GM19351 (cell line): Measurements from ENCODE around the gene SCNN1A.

Experiments used
- ATAC-seq: cut with Tn5 transposase; IDR thresholded peaks from one replicate; pipeline ENCODE4 v1.9.1; 2021; ENCODE audit warnings: mild to moderate bottlenecking, moderate library complexity; ENCODE audit not compliant: unreplicated experiment

The SCNN1A gene

GRCh38 chr12:6322352-6322751 is 53.0 kb downstream of the SCNN1A start:
- no peak for ATAC-seq

GRCh38 chr12:6321905-6322304 is 53.5 kb downstream of the SCNN1A start:
- no peak for ATAC-seq

DNA sequence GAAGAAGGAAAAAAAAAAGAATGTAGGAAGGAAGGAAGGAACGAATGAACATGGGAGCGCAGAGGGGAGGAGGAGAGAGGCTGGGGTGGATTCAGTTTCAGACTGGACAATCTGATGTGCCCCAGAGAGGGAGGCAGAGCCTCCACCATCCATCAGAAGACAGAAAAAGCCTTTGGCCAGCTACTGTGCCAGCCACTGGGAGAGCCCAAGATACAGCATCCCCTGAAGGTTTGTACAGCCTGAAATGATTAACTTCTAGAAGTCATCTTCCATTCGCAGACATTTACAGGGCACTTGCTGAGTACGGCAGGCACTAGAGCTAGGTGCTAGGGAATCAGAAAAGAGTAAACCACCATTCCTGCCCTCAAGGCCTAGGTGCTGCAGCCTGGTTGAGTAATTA is 55.9 kb downstream of the SCNN1A start:
- ATAC-seq: no peak

DNA sequence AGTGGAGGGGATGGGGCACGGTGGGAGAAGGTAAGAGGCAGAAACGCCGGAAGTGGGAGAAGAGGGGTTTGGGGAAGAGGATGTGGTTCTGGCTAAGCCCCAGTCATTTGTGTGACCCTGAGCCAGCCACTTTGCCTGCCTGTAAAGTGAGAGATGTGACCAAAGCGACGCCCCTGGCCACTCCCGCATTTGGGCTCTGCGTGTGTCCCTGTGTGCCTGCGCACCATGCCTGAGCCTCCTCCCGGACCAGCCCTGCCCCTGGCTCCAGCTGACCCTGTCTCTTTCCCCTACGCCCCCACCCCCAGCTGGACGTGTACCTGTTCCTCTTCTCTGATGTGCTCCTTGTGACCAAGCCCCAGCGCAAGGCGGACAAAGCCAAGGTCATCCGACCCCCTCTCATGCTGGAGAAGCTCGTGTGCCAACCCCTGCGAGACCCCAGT is 56.9 kb downstream of the SCNN1A start:
- no peak for ATAC-seq

DNA sequence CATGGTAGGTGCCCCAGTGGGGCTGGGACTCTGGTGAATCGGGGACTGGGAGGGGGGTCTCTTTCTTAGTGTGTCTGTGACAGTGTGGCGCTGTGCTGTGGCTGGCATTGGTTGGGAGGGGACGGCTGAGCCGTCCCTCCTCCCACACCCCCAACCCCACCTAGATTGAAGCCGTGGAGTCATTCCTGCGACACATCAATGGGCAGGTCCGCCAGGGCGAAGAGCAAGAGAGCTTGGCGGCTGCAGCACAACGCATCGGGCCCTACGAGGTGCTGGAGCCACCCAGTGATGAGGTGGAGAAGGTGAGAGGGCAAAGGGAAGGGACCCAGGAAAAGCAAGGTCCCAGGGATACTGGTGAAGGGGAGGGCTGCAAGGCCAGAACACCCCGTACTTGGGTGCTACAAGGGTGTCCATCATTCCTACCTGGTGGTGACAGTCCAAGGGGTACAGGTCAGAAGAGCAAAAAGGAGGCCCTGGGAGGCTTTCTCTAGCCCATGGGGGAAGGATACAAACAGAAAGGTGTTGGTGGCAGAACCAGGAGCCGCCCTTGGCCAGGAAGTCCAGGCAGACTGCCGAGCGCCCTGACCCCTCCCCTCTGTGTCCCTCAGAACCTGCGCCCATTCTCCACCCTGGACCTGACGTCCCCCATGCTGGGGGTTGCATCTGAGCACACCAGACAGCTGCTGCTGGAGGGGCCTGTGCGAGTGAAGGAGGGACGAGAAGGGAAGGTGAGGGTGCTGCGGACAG is 57.5 kb downstream of the SCNN1A start:
- no peak for ATAC-seq

DNA sequence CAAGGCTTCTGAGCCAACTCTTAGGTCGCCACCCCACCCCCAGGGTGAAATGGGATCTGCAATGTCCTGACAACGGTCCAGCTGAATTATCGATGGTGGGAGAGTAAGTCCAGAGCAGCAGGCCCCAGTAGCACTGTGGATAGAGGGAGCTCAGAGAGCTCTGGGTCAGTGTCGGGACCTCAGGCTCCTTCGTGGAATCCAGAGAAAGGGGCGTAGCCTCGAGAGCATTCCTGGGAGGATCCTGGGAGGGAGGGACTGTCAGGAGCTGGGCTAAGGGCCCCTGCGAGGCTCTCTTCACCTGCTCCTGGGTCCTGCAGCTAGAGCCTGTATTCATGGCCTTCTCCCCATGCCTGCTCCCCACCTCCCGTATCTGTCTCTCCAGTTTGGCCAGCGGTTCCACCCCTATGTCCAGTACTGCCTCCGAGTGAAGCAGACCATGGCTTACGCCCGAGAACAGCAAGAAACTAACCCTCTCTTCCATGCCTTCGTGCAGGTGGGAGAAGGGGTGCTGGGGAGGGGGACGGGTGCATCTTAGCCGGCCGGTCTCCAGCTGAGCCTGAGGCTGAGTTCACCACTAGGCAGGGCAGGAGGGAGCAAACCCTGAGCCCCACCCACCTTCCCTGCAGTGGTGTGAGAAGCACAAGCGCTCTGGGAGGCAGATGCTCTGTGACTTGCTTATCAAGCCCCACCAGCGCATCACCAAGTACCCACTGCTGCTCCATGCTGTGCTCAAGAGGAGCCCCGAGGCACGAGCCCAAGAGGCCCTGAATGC is 58.3 kb downstream of the SCNN1A start:
- ATAC-seq: no peak

- no peak for ATAC-seq
Measured at GRCh38 chr12:6315704-6316597, 59.4 kb downstream of the SCNN1A start.

DNA sequence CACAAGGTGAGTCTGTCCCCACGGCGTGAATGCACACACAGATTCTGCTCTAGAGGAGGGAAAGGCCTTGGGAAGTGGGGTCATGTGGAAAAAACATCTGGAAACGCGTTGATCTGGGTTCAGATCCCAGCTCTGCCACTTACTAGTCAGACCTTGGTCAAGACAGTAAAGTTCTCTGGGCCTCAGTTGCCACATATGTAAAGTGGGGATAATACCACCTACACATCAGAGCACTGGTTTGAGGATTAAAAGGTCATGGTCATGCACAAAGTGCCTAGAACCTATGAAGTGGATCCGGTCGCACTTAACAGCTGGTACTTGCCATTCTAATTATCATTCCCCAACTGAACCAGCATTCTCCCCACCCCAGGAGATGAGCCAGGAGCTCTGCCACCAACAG is 60.2 kb downstream of the SCNN1A start:
- ATAC-seq: no peak

DNA sequence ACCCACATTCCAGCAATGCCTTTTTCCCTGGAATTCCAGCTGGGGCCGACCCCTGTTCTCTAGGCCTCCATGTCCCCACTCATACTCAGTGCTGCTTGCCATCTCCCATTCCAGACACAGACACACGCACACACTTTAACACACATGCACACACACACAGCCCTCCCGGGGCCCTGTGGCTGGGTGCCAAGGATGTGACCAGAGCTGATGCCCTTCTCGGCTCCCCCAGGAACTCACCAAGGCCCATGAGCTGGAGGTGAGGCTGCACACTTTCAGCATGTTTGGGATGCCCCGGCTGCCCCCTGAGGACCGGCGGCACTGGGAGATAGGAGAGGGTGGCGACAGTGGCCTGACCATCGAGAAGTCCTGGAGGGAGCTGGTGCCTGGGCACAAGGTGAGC is 60.6 kb downstream of the SCNN1A start:
- no peak for ATAC-seq

GRCh38 chr12:6313326-6313940 is 61.9 kb downstream of the SCNN1A start:
- no peak for ATAC-seq

DNA sequence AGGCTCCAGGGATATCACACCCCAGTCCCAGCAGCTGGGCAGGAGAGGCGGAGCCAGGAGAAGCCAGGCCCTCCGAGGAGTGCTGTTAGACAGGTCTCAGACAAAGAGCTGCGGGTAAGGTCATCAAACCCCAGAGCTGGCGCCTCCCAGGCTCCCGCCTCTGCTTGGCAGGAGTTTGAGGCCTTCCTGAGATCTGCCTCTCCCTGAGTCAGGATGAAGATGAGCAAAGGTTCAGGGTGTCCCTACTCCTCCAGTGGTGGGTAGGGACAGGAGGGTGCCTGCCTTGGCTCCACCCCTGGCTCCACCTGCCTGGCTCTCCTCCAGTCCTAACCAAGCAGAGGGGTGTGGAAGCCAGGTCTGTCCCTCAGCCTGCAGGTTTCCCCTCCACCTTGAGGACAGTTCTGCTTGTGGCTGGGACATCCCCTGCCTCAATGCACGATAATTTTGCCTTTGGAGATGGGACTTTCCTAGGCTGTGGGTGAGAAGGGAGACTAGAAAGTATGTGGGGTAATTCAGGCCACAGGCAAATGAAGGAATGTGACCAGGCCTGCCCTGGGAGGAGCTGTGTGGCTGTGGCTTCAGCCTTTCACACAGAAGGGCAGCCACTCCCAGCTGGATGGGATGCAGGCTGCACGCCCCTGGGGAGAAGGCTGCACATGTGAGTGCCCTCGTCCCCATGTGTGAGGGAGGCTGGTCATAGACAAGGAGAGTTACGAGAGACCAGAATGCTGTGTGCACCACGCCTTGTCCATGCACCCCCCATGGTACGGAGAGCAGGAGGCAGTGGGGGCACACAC is 62.6 kb downstream of the SCNN1A start:
- peak; percentile 55 for ATAC-seq

DNA sequence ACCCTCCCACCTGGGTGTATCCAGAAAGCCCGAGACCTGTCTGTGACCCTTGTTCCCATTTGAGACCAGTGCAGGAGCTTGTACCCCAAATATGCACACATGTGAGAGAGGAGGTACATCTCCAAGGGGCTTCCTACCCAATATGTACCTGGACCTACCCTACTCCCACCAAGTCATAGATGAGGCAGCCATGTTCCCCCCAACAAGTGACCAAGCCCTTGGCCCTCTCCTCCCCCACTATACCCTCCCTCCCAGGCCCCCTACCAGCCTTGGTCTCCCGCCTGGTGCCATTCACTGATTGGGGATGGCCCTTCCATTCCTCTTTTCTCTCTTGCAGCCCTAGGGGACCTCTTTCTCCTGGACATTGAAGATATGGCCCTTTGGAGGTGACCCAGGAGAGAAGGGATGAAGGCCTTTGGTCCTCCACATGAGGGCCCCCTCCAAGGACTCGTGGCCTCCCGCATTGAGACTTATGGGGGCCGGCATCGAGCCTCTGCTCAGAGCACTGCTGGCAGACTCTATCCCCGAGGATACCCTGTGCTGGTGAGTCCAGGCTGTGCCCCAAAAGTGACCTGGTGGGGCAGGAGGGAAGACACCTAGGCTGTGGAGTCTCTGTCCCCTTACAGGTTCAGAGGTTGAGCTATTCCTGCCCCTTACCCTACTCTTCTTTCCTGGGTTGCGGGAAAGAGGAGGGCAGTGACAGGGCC is 63.4 kb downstream of the SCNN1A start:
- ATAC-seq: no peak

DNA sequence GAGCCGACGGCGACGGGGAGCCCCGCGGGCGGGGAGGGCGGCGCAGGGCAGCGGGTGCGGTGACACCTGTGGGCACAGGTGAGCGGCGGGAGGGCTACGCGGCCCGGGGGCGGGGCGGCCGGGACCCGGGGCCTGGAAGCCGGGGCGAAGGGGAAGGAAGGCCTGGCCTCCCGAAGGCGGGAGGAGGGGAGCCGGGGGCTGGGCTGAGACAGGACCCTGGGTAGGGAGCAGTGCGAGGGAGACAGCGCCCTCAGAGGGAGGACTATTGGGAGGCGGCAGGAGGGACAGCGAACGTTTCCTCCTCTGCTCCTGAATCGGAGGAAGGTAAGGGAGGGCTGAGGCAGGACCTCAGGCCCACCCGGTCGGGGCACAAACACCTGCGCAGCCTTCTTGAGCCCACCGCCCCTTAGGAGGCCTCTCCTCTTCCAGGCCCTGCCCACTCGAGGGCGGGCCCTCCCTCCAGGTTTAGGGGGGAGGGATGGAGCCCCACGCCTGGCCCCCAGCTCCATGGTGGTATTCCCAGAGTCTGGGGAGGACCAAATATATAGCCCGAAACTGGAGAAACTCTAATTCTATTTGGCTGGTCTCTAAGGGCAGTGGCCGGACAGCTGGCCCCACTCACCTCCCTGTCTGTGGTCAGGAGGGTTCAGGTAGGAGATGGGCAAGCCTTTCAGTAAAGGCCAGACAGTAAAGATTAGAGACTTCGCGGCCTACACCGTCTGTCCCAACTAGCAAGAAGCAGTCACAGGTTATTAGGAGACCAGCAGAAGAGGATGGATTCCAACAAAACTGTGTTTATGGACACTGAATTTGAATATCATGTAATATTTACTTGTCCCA is 64.4 kb downstream of the SCNN1A start:
- no peak for ATAC-seq

GRCh38 chr12:6307529-6307928 is 67.8 kb downstream of the SCNN1A start:
- ATAC-seq: no peak

DNA sequence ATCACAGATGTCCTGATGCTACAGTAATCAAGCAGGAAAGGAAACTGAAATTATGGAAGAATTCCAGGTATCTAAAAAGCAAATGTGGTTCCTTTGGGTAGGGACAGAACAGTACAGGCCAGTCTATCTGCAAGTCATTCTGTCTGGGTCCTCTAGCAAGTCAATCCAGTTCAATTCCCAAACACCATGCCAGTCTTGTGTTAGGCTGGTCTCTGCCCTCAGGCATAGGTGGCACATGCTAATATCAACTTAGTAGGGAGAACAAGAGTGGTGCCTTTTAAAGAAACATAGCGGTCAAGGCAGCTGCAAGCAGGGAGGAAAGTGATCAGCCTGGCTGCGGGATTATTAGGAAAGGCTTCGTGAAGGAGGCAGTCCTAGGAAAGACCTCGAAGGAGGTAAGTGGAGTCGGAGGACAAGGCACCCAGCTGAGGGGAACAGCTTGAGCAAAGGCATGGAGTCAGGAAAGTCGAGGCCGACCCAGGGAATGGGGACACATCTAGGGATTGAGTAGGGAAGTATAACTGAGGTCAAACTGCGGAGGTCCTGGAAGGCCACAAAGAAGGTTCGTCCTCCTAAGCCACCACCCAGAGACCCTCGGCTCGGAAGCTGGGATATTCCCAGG is 68.7 kb downstream of the SCNN1A start:
- ATAC-seq: no peak

DNA sequence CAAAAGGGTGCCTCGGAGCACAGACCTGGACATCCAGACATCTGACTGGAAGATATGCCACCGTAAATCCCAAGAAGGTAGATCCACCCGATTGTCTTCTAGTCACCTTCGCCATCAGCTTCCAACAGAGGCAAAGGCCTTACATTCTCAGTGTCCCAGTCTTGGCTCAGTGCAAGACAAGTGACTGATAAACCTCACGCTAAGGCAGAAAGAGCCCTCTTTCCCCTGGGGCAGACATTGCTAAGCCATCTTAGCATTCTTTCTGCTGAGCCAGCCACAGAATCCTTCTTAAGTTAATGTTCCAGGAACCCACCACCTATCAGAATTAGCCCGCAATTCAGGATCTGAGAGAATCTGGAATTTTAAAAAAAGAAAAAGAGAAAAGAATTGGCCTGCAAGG is 69.2 kb downstream of the SCNN1A start:
- no peak for ATAC-seq

- ATAC-seq: no peak
Measured at GRCh38 chr12:6303071-6303470, 72.3 kb downstream of the SCNN1A start.

DNA sequence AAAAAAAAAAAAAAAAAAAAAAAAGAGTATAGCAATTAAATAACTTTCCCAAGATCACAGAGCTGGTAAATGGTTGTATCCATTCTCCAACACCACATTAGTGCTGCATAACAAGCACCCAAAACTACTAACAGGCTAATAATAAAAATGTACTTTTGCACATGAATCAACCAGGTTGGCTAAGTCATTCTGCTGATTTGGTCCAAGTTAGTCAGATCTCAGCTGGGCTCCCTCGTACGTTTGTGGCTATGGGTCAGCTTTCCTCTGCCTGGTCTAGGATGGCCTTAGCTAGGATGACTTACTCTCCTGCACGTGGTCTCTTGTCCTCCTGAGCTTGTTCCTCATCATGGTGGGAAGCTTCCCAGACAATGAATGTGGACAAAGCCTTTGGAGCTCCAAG is 72.7 kb downstream of the SCNN1A start:
- no peak for ATAC-seq
